Measurements from ENCODE around the gene FGF9.
A peak's percentile ranks its signal among the peaks of the same experiment; 100 is the strongest.

The FGF9 gene

DNA sequence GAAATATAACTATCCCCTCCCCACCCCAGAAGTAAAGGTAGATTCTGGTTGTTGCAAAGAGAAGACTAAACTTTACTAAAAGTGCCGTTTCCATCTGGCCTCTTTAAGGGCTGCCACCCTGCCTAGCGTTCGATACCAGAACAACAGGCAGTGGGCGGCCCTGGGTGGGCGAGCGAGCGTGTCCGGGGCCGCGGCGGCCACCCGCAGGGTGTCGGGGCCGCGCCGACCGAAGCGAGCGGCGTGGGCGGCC, 2.6 kb downstream of the FGF9 start:
- DNase-seq (ENCODE audit: low read depth in 1 of 2, low spot score in 1 of 2) = no peak
- Histone ChIP-seq H3K27ac (replicated peaks) (no peak overlapping the region), H3K27me3 (ENCODE audit: insufficient read depth, poor library complexity, severe bottlenecking) (peaks cover 81% of the 10 kb centered on the region), H3K4me3 (replicated peaks; ENCODE audit: insufficient read depth, low read length) (peak overlapping the region; percentile 13)
- TF ChIP-seq SPI1 (IDR thresholded peaks at IDR 0.05; ENCODE audit: borderline replicate concordance, low read depth) = no peak
- TF ChIP-seq, protein P1, sequence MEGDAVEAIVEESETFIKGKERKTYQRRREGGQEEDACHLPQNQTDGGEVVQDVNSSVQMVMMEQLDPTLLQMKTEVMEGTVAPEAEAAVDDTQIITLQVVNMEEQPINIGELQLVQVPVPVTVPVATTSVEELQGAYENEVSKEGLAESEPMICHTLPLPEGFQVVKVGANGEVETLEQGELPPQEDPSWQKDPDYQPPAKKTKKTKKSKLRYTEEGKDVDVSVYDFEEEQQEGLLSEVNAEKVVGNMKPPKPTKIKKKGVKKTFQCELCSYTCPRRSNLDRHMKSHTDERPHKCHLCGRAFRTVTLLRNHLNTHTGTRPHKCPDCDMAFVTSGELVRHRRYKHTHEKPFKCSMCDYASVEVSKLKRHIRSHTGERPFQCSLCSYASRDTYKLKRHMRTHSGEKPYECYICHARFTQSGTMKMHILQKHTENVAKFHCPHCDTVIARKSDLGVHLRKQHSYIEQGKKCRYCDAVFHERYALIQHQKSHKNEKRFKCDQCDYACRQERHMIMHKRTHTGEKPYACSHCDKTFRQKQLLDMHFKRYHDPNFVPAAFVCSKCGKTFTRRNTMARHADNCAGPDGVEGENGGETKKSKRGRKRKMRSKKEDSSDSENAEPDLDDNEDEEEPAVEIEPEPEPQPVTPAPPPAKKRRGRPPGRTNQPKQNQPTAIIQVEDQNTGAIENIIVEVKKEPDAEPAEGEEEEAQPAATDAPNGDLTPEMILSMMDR (IDR thresholded peaks at IDR 0.05; ENCODE audit: insufficient read depth, low read length) = no peak
- TF ChIP-seq GABPA (IDR thresholded peaks at IDR 0.05; ENCODE audit: low read depth) = no peak
- TF ChIP-seq REST (IDR thresholded peaks at IDR 0.05; ENCODE audit: insufficient replicate concordance, low read depth) = no peak

GRCh38 chr13:21673789-21674489, 3.1 kb downstream of the FGF9 start:
- TF ChIP-seq GABPA (IDR thresholded peaks at IDR 0.05; ENCODE audit: low read depth) (no peak), SPI1 (IDR thresholded peaks at IDR 0.05; ENCODE audit: borderline replicate concordance, low read depth) (no peak), POLR2AphosphoS5 (IDR thresholded peaks at IDR 0.05; ENCODE audit: low read depth) (no peak), REST (IDR thresholded peaks at IDR 0.05; ENCODE audit: insufficient replicate concordance, low read depth) (no peak)
- TF ChIP-seq, protein P1 (IDR thresholded peaks at IDR 0.05; ENCODE audit: insufficient read depth, low read length) = no peak
- peaks cover 79% of the 10 kb centered on the region for H3K27me3 ChIP-seq (ENCODE audit: insufficient read depth, poor library complexity, severe bottlenecking)

GRCh38 chr13:21674490-21675009, 3.7 kb downstream of the FGF9 start:
- TF ChIP-seq, protein P1 (IDR thresholded peaks at IDR 0.05; ENCODE audit: insufficient read depth, low read length) = no peak
- DNase-seq (ENCODE audit: low read depth in 1 of 2, low spot score in 1 of 2) = no peak
- H3K27me3 ChIP-seq (ENCODE audit: insufficient read depth, poor library complexity, severe bottlenecking) = peaks cover 73% of the 10 kb centered on the region
- H3K4me3 ChIP-seq (replicated peaks; ENCODE audit: insufficient read depth, low read length) = peak overlapping the region; percentile 44
- H3K27ac ChIP-seq (replicated peaks) = no peak overlapping the region

More at GRCh38 chr13:21673789-21674489, 3.1 kb downstream of the FGF9 start:
- Histone ChIP-seq H3K27ac (replicated peaks) (no peak overlapping the region), H3K4me3 (replicated peaks; ENCODE audit: insufficient read depth, low read length) (peak overlapping the region; percentile 44)
- DNase-seq (ENCODE audit: low read depth in 1 of 2, low spot score in 1 of 2) = no peak

Data from HL-60 (cell line).